HG03175 (cell line): ENCODE results near the gene KCNK1.

Experiments used
- ATAC-seq: cut with Tn5 transposase; IDR thresholded peaks from one replicate; pipeline ENCODE4 v1.9.1; 2021; ENCODE audit warnings: mild to moderate bottlenecking, moderate library complexity; ENCODE audit not compliant: unreplicated experiment

The KCNK1 gene

GRCh38 chr1:233695901-233696300 is 82.0 kb downstream of the KCNK1 start:
- ATAC-seq: no peak

DNA sequence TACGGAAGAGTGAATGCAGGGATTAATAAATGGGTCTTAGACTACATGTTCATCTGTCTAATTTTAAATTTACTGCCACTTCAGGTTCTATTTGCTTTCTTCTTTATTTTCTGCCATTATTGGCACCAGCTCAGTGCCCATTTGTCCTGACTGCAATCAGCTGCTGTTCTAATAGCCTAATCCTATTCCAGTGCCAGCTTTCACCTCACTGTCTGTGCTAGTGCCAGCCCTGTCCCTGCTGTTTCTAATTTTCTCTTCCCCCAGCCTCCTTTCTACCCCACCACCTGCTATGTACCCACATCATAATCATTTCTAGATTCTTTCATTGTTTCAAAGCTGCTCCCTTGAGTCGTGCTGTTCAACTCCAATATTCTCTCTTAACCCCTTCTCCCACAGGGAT is 86.4 kb downstream of the KCNK1 start:
- no peak for ATAC-seq

DNA sequence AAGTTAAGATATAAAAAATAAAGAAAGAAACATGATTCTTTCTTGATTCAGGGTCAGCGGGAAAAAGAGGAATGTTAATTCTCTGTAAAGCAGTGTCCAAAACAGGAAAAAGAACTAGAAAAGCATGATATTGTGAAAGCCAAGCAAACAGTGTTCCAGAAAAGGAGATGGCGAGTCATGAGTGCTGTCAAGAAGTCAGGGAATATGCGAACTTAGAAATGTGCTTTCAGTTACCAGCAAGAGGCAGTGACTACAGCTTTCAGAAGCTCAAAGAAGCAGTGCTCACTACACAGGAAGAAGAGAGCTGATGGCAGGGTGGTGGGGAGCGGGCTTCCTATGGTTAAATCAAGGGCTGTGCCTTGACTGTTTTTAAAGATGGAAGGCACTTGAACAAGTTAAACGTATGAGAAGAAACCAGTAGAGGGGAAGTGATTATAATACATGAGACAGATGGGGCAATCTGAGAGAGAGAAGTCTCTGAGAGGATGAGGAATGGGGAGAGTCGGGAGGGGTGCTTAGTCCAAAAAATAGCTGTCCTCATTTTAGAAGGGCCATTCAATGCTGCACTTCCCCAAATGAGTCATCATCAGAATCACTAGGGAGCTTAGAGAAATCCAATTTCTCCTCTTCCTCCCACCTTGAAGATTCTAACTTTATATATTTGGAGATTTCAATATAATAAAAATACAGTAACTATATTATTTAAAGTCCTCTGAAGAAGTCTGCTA is 90.4 kb downstream of the KCNK1 start:
- ATAC-seq: no peak

DNA sequence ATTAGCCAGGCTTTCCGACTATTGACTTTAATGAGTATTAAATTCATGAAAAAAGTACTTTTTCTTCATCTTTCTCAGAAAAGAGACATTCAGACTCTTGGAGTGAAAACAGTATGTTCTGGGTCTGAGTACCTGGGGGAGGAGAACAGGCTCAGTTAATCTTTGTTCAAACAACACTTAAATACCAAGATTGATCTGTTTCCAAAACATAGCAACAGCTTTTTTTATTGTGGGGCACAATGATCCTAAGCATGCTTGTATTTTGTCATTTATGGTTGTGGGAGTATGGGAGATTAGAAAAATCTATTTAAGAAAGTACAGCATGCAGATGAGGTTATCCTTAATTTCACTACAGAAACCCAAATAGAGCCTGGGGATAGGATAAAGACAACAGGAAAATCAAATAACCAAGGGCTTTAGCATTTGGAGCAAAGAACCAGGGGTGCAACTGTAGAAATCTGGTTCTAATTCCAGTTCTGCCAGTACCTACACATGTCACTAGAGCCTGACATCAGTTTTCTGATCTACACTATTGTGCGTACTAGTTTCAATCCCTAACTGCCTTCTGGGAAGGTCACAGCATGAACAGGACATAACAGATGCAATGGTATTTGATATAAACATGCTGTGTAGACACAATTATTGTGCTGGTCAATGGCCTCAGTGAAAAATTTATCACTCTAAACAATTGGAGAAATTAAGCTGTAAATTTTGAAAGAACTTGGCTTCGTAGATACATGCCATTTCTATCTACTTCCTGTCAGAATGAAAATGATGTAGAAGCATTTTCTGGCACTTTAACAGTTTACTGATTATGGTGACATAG is 91.2 kb downstream of the KCNK1 start:
- ATAC-seq: no peak

DNA sequence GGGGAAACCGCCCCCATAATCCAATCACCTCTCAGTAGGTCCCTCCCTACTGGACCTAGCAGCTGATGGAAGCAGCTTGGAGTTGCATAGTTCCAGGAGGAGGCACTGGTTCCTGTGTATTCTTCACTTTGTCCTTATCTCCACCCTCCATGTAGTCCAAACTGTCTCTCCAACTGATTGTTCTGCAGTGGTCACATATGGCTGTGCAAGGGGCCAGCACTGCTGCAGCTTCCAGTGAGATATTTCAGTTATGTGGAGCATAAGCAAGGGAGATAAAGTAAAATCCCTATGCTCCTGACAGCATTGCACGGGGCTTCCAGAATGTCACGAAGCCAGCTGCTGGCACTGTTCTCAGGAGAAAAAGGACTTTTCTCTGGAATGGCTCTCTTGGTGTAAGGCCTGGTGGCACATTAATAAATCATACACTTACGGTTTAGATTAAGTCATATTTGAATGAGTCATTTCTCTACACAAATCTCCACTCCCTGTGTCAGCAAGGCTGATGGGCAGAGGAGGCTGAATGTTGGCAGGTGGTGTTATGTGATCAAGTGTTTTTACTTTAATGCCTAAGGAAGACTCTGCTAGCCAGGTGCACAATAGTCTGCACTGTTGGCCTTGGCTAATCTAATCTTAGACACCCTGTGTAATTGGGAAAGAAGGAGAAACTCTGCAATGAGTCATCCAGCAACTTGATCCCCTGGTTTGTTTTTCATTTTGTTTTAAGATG is 93.4 kb downstream of the KCNK1 start:
- no peak for ATAC-seq

GRCh38 chr1:233707880-233708815 is 94.2 kb downstream of the KCNK1 start:
- ATAC-seq: no peak

DNA sequence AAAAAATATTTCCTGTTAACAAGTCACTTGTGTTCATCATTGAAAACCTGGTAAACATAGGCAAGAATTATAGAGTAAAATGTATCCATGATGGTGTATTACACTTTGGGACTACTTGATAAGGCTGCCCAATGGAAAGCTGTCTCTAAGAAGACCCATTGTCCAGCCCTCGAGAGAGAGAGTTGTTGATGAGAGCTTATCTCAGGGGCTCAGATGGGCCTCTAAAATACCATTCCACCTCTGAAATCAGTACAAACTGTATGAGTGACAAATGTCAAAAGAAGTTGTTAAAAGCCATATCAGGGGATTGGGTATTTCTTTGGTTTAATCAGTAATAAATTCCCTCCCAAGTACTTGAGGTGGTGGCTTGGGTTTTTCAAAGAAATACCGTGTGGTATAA is 96.1 kb downstream of the KCNK1 start:
- ATAC-seq: no peak

- ATAC-seq: no peak
Measured at GRCh38 chr1:233710507-233710906, 96.6 kb downstream of the KCNK1 start.

DNA sequence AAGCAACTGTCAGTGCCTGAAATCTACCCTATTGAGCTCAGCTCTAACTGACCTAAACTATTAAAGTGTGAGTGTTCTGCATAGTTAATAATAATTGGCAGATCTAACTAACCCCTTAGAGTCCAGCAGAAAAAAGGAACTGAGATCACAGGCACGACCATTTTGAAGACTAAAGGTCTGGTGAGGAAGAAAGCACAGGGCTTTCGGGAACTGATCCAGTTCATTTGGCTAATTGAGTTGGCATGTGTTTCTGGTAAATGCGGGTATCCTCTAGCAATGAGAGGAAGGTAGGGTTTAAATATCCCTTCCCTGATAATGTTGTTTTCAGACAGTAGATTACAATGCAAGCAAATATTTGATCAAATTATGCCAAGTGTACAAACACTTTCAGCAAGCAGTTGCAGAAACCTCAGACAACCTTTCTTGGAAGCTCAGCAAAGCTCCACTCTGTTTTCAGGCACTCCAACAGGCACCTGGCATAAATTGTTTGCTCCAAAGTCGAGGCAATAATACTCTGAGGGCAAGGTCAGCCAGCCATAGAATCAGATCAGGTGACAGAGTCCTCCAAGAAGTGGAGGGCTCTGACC is 100.8 kb downstream of the KCNK1 start:
- ATAC-seq: no peak

- no peak for ATAC-seq
Measured at GRCh38 chr1:233718057-233718456, 104.2 kb downstream of the KCNK1 start.

DNA sequence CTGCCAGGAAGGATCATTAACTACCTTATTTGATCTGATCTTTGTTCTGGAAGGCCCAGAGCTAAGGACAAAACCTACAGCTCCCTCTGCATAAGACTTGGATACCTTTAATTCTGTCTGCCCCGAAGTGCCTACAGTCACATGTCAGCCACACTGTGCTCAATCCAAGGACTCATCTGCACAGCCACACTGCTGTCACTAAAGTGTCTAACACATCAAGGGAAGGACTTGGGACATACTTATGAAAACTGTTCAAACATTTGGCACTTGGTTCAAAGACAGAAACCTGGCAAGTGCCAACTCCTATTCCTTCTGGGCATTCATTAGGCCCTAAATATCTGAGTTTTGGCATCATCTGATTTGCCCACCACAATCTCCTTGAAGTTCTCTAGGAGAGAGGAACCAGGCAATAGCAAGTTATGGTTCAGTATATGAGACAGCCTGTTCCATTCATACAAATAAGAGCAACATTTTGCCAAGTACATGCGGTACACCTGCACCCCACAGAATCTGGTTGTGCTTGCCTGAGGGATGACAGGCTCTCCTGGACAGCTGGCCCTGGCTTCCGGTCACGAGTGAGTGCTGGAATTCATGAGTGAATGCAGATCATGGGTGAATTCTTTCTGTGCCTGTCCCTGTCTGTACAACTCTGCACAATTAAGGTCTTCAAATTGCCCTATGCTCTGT is 105.9 kb downstream of the KCNK1 start:
- ATAC-seq: no peak

DNA sequence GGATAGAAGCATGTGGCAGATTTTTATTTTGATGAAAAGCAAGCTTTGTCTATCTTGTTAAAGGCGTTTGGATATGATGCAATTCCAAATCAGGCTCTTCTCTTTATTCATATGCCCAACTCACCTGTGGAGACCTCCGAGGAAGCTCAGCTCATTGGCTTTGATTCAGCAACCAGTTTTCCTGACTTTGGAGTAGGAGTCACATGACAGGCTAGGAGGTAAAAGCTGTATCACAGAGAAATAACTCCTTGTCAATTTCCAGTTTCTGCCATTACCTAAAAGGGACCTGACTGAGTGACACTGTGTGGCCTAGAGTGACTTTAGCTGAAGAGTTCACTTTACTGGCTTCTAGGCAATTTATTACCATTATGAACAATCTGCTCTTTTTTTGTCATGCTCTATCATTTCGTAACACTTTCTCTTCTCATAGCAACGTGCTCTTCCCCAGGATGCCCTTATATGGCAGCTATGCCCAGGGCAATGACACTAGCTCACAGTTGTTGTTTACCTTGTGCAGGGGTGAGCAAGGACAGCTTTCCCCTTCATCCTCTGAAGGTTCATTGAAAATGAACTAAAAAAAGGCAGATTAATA is 107.2 kb downstream of the KCNK1 start:
- peak; percentile 83 for ATAC-seq
